Thymus (tissue), 11 donors: Measurements from ENCODE around the gene C2orf76. TPM values are rescaled to one million over a fixed set of nuclear protein-coding genes. Genes with fewer than 3 reads are reported as not detected.

ENCODE experiments used
- DNase-seq, 9 donors: peaks; one replicate each; pipeline ENCODE4 v3.0.0-alpha.2; 2013; ENCODE audit warnings: low spot score in 9 of 9, low read depth in 6 of 9, missing footprints in 1 of 9
- H3K27ac ChIP-seq, 2 donors: one replicate each; pipeline ENCODE4 v1.5.1; 2013; ENCODE audit warnings: control low read depth in 1 of 2, low read depth in 1 of 2, low read length in 1 of 2, mild to moderate bottlenecking in 1 of 2, moderate library complexity in 1 of 2
- H3K27me3 ChIP-seq, 2 donors: one replicate each; pipeline ENCODE4 v1.5.1; 2013; ENCODE audit warnings: low read length in 1 of 2; ENCODE audit not compliant: control insufficient read depth in 2 of 2, insufficient read depth in 1 of 2
- H3K36me3 ChIP-seq, 2 donors: one replicate each; pipeline ENCODE4 v1.5.1; 2013; ENCODE audit warnings: low read length in 1 of 2, mild to moderate bottlenecking in 1 of 2, moderate library complexity in 1 of 2; ENCODE audit not compliant: control insufficient read depth in 2 of 2, insufficient read depth in 2 of 2
- H3K4me1 ChIP-seq, 2 donors: one replicate each; pipeline ENCODE4 v1.5.1; 2013; ENCODE audit warnings: low read length in 2 of 2; ENCODE audit not compliant: control insufficient read depth in 2 of 2, insufficient read depth in 2 of 2
- H3K4me3 ChIP-seq, 2 donors: one replicate each; pipeline ENCODE4 v1.5.1; 2013; ENCODE audit warnings: low read length in 2 of 2, control low read depth in 1 of 2, mild to moderate bottlenecking in 1 of 2
- H3K9me3 ChIP-seq, 2 donors: one replicate each; pipeline ENCODE4 v1.5.1; 2013; ENCODE audit warnings: low read length in 1 of 2, mild to moderate bottlenecking in 1 of 2; ENCODE audit not compliant: control insufficient read depth in 2 of 2, insufficient read depth in 1 of 2
- WGBS: extraction: QIAGEN DNeasy Blood & Tissue Kit; methylation state at CpG from one replicate; pipeline ENCODE4 v1.1.7; 2013; 5-methylcytosine and 5-hydroxymethylcytosine counted together
- polyA plus RNA-seq: library from polyadenylated mRNA; stranded (reverse); fragments of 200-250 nt; gene quantifications from one replicate; pipeline ENCODE4 v1.2.3, GENCODE V29; 2013
- total RNA-seq: library from RNA; stranded (reverse); fragments of 120-200 nt; gene quantifications from one replicate; pipeline ENCODE4 v1.2.4, GENCODE V29; 2013
- donor health status: healthy.

C2orf76 gene
- total and polyA plus RNA-seq, 2 donors = 14.7 to 25.6 TPM

DNA sequence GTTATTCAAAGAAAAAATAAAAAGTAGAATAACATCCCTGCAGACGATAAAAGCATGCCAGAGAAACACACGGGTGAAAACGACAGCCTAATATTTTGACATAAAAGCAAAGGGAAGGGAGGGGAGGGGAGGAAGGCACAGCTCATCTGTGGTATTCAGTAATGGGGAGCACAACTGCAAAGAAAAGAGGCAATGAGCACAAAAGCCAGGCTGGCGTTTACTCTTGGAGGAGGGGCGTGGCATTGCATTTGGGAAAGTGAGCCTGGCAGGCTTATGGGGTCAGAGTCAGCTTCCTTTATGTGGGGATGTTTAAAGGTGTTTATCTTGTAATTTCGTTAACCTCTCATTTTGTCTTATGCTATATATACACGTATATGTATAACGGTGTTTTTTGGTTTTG is 89.8 kb downstream of the C2orf76 start:
- Histone ChIP-seq H3K9me3 (no peaks in the 10 kb centered on the region), H3K27me3 (no peaks in the 10 kb centered on the region), H3K36me3 (no peaks in the 10 kb centered on the region), H3K27ac (no peak overlapping the region), H3K4me3 (no peak overlapping the region), H3K4me1 (no peaks in the 10 kb centered on the region)
- 96% methylated on average over 8 of the region's 8 CpGs for WGBS
- no peak for DNase-seq

DNA sequence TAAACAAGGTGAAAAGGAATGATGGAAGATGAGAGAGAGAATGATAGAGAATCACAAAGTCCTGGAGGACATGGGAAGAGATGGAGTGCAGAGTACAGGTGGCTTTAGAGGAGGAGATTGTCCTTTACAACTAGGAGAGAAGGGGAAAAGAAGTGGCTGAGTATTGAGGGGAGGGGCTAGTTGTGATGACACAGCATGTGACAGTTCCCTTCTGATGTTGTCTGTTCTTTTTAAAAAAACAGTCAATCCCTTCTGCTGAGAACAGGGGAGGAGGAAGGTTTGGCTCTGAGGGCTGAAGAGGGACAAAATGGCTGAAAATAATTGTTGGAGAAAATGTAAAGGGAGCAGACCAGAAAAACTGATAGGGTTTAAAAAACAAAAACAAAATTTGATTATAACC is 99.0 kb downstream of the C2orf76 start:
- Histone ChIP-seq H3K4me1 (no peaks in the 10 kb centered on the region), H3K4me3 (no peak overlapping the region), H3K9me3 (no peaks in the 10 kb centered on the region), H3K27ac (no peak overlapping the region), H3K36me3 (no peaks in the 10 kb centered on the region), H3K27me3 (no peaks in the 10 kb centered on the region)
- DNase-seq = no peak

DNA sequence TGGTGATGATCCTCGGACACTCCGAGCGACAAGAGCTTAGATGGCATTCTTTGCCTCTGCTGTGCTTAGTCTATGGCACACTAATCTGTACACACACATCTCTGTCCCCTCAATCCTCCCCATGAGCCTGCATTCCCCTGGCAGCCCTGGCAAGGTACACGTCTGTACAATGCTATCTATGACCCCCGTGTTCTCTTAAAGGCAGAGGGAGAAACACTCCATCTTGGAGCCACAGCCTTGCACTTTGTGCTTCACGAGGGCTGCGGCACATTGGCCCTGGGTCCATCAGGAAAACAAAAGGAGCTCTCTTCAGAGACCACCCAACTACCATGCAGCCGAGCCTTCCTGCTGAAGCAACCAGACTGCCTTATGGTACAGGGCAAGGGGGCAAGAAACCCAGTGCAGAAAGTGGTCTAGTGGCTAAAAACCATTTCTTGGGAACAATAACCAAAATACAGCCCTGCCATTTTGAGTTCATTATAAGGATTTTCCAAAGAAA is 100.5 kb downstream of the C2orf76 start:
- Histone ChIP-seq H3K27ac (no peak overlapping the region), H3K27me3 (no peaks in the 10 kb centered on the region), H3K4me3 (no peak overlapping the region), H3K36me3 (no peaks in the 10 kb centered on the region), H3K4me1 (no peaks in the 10 kb centered on the region), H3K9me3 (no peaks in the 10 kb centered on the region)
- DNase-seq = no peak
- 96% methylated on average over 8 of the region's 8 CpGs for WGBS

DNA sequence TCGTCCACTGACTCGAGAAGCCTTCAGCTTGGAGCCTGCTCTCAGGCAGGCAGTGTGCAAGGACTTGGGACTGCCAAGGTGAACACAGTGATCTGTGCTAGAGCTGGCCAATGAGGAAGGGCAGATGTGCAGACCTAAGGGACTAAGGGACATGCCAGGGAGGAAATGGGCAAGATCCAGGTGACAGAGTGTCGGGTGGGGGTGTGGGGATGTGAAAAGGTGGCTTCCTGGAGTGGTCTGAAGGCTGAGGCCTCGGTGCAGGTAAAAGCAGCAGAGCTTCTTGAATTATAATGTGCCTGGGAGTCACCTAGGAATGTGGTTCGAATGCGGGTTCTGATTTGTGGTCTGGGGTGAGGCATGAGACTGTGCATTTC is 101.0 kb downstream of the C2orf76 start:
- no peak for DNase-seq
- 96% methylated on average over 6 of the region's 6 CpGs for WGBS
- Histone ChIP-seq H3K4me3 (no peak overlapping the region), H3K27ac (no peak overlapping the region), H3K9me3 (no peaks in the 10 kb centered on the region), H3K4me1 (no peaks in the 10 kb centered on the region), H3K36me3 (no peaks in the 10 kb centered on the region), H3K27me3 (no peaks in the 10 kb centered on the region)

DNA sequence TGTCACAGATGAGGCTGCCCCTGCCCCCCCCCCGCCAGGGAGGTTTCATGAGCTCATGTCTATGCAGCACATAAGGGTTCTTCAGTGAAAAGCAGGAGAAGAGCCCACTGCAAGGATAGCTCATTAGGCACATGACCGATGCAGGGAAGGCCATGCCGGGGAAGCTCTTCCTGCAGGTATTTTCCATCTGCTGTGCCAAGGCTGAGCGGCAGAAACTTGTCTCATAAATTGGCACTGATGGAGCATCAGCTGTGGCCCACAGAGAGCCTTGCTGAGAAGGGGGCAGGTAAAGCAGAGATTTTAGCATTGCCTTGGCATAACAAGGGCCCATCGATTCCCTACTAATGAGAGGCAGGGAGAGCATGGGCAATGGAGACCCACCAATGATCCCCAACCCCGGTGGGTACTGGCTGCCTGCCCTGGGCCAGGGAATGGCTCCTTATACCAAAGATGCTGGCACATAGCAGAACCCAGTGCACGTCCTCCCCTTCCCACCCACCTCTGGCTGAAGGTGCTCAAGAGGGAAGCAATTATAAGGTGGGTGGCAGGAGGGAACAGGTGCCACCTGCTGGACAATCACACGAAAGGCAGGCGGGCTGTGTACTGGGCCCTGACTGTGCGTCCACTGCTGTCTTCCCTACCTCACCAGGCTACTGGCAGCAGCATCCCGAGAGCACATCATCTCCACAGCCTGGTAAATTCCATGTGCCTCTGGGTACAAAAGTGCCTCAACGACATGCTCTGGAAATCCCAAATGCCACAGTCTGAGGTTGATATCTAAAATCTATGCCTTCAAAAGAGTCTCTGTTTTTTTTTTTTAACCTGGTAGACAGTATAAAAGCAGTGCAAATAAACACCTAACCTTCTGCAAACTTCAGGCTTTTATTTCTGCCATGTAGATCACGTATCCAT is 101.6 kb downstream of the C2orf76 start:
- 77% methylated on average over 13 of the region's 13 CpGs for WGBS
- Histone ChIP-seq H3K36me3 (no peaks in the 10 kb centered on the region), H3K9me3 (no peaks in the 10 kb centered on the region), H3K27ac (no peak overlapping the region), H3K4me1 (no peaks in the 10 kb centered on the region), H3K27me3 (no peaks in the 10 kb centered on the region), H3K4me3 (no peak overlapping the region)
- DNase-seq = peak in 3 of 9 donors; percentile 7 to 34 (median 32)

DNA sequence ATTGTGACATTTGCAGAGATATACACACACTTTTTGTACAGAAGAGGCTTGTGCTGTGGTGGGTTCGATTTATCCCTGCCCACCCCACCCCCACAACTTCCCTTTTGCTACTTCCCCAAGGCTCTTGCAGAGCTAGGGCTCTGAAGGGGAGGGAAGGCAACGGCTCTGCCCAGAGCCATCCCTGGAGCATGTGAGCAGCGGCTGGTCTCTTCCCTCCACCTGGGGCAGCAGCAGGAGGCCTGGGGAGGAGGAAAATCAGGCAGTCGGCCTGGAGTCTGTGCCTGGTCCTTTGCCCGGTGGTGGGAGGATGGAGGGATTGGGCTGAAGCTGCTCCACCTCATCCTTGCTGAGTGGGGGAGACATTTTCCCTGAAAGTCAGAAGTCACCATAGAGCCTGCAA is 103.0 kb downstream of the C2orf76 start:
- 27% methylated on average over 5 of the region's 5 CpGs for WGBS

DNA sequence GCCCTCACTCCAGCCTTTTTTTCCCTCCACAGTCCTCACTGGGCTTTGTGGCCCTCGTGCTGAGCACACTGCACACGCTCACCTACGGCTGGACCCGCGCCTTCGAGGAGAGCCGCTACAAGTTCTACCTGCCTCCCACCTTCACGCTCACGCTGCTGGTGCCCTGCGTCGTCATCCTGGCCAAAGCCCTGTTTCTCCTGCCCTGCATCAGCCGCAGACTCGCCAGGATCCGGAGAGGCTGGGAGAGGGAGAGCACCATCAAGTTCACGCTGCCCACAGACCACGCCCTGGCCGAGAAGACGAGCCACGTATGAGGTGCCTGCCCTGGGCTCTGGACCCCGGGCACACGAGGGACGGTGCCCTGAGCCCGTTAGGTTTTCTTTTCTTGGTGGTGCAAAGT is 103.6 kb downstream of the C2orf76 start:
- Histone ChIP-seq H3K9me3 (no peaks in the 10 kb centered on the region), H3K27ac (no peak overlapping the region), H3K36me3 (no peaks in the 10 kb centered on the region), H3K27me3 (no peaks in the 10 kb centered on the region), H3K4me1 (no peaks in the 10 kb centered on the region), H3K4me3 (no peak overlapping the region)
- DNase-seq = no peak
- WGBS = 98% methylated on average over 23 of the region's 23 CpGs

More for the DNA sequence above, 103.0 kb downstream of the C2orf76 start:
- Histone ChIP-seq H3K4me1 (no peaks in the 10 kb centered on the region), H3K36me3 (no peaks in the 10 kb centered on the region), H3K9me3 (no peaks in the 10 kb centered on the region), H3K27me3 (no peaks in the 10 kb centered on the region), H3K27ac (no peak overlapping the region), H3K4me3 (no peak overlapping the region)
- no peak for DNase-seq

DNA sequence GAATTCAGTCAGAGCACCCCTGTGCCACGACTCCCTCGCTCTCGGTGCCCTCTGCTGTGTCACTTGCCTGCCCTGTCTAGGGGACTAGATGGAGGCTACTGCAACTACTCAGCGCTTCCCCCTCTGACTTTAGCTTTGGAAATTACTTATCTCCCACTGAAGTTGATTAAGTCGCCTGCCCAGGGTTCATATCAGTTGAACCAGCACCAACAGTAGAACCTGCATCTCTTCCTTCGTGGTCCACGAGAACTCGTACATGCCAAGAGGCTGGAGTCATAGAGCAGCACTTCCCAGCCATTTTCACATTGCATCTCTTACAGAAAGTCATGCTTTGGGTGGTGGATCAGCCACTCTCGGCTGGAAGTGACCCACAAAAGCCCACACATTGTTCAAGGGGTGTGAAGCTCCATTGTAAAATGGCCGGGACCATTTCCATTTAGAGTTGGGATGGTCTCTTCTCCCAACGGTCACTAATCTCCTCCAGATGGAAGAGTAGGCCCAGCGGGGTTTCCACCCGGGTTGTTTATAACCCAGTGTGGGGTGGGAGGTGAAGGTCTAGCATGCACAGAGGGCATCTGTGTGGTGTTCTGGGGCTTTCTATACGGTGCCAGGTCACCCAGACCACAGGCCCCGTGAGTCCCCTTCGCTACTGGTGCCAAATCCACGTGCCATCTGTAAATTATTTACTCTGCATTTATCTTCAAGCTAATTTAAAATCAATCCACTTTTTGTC is 105.0 kb downstream of the C2orf76 start:
- H3K4me3 ChIP-seq = no peak overlapping the region
- WGBS = 95% methylated on average over 17 of the region's 17 CpGs
- DNase-seq = no peak
- no peaks in the 10 kb centered on the region for H3K9me3 ChIP-seq
- H3K36me3 ChIP-seq = no peaks in the 10 kb centered on the region
- H3K27me3 ChIP-seq = no peaks in the 10 kb centered on the region
- H3K27ac ChIP-seq = no peak overlapping the region
- no peaks in the 10 kb centered on the region for H3K4me1 ChIP-seq
